ENCODE data around the gene NOD2.

The NOD2 gene

DNA sequence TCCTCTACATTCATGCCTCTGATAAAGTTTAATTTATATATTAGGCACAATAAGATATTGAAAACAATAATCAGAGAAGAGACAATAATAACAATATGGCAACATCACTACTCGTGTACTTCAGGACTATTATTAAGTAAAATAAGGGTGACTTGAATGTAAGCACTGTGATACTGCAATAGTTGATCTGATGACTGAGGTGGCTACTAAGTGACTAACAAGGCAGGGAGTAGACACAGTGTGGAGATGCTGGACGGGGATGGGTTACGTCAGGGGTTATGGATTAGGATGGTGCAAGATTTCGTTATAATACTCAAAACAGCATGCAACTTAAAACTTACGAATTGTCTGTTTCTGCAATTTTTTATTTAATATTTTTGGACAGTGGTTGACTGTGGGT is 81.0 kb downstream of the NOD2 start:
- Histone ChIP-seq H3K9me3 (replicated peaks in 1 of 2; ENCODE audit: control insufficient read depth in 2 of 2, insufficient read depth in 1 of 2, low read depth in 1 of 2, low read length in 2 of 2) (peaks cover 0 to 2% of the 10 kb centered on the region in 2 donors), H2BK12ac (ENCODE audit: low read length) (no peak overlapping the region), H3K27me3 (ENCODE audit: control insufficient read depth in 3 of 3, insufficient read depth in 3 of 3, low read depth in 1 of 3, low read length in 3 of 3) (no peaks in the 10 kb centered on the region), H3K14ac (ENCODE audit: low read length) (no peak overlapping the region), H3K23ac (ENCODE audit: low read depth, low read length, poor library complexity) (no peak overlapping the region), H2BK15ac (ENCODE audit: low read length) (no peak overlapping the region), H3K9ac (ENCODE audit: low read depth, low read length, poor library complexity) (no peak overlapping the region), H3K4ac (ENCODE audit: low read length) (no peak overlapping the region), H2BK5ac (ENCODE audit: low read length) (no peak overlapping the region), H3K4me3 (ENCODE audit: low read length in 2 of 2) (no peak overlapping the region), H2AK5ac (ENCODE audit: low read depth, low read length) (no peak overlapping the region), H3K79me1 (ENCODE audit: low read depth, low read length) (no peaks in the 10 kb centered on the region), H3K18ac (ENCODE audit: low read length) (no peak overlapping the region), H2BK120ac (ENCODE audit: low read depth, low read length) (no peak overlapping the region), H4K8ac (ENCODE audit: low read depth, low read length) (no peak overlapping the region), H3K4me1 (ENCODE audit: control insufficient read depth in 2 of 2, insufficient read depth in 1 of 2, low read depth in 1 of 2, low read length in 2 of 2) (peaks cover 0 to 2% of the 10 kb centered on the region in 2 donors), H3K27ac (replicated peaks; ENCODE audit: low read length) (no peak overlapping the region), H4K91ac (ENCODE audit: low read depth, low read length, poor library complexity) (no peak overlapping the region), H2AFZ (ENCODE audit: low read length) (no peak overlapping the region), H3K36me3 (replicated peaks in 1 of 2; ENCODE audit: control insufficient read depth in 2 of 2, insufficient read depth in 2 of 2, low read length in 2 of 2) (peaks cover 0 to 2% of the 10 kb centered on the region in 2 donors), H3K4me2 (ENCODE audit: insufficient read depth, low read length, poor library complexity, severe bottlenecking) (no peak overlapping the region)
- no CpG with 5 or more reads among the region's 5 CpGs for WGBS, 2 donors (ENCODE audit: extremely low coverage in 2 of 2, insufficient read length in 2 of 2, insufficient replicate concordance in 1 of 2)
- no peak for DNase-seq (ENCODE audit: low spot score)

DNA sequence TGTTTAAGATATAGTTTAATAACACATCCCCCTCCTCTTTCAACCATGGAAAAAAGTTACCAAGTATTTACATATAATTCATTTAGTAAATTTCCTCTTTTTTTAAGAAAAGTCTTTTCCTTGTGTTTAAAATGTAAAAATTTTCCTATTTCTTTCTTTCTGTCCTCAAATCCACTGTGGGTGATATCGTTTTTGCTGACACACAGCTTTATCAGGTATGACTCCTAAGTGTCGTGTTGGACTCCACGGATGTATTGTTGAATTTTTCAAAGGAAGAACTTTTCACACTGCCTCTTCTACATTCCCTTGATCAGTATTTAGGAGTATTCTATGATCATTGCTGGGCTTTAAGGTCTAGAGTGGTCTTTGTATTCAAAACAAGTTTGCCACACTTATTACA is 81.6 kb downstream of the NOD2 start:
- H3K36me3 ChIP-seq (replicated peaks in 1 of 2; ENCODE audit: control insufficient read depth in 2 of 2, insufficient read depth in 2 of 2, low read length in 2 of 2): peaks cover 0 to 8% of the 10 kb centered on the region in 2 donors
- H3K27me3 ChIP-seq (ENCODE audit: control insufficient read depth in 3 of 3, insufficient read depth in 3 of 3, low read depth in 1 of 3, low read length in 3 of 3): no peaks in the 10 kb centered on the region
- WGBS, 2 donors (ENCODE audit: extremely low coverage in 2 of 2, insufficient read length in 2 of 2, insufficient replicate concordance in 1 of 2): no CpG with 5 or more reads among the region's 3 CpGs
- no peak overlapping the region for H4K8ac ChIP-seq (ENCODE audit: low read depth, low read length)
- H3K79me1 ChIP-seq (ENCODE audit: low read depth, low read length): no peaks in the 10 kb centered on the region
- DNase-seq (ENCODE audit: low spot score): no peak
- no peak overlapping the region for H3K18ac ChIP-seq (ENCODE audit: low read length)
- no peak overlapping the region for H2BK12ac ChIP-seq (ENCODE audit: low read length)
- H2BK5ac ChIP-seq (ENCODE audit: low read length): no peak overlapping the region
- H3K4ac ChIP-seq (ENCODE audit: low read length): no peak overlapping the region
- no peak overlapping the region for H2AK5ac ChIP-seq (ENCODE audit: low read depth, low read length)
- H3K4me1 ChIP-seq (ENCODE audit: control insufficient read depth in 2 of 2, insufficient read depth in 1 of 2, low read depth in 1 of 2, low read length in 2 of 2): peaks cover 0 to 2% of the 10 kb centered on the region in 2 donors
- no peak overlapping the region for H3K23ac ChIP-seq (ENCODE audit: low read depth, low read length, poor library complexity)
- H2BK15ac ChIP-seq (ENCODE audit: low read length): no peak overlapping the region
- no peak overlapping the region for H3K4me3 ChIP-seq (ENCODE audit: low read length in 2 of 2)
- H3K14ac ChIP-seq (ENCODE audit: low read length): no peak overlapping the region
- no peak overlapping the region for H3K27ac ChIP-seq (replicated peaks; ENCODE audit: low read length)
- no peak overlapping the region for H3K9ac ChIP-seq (ENCODE audit: low read depth, low read length, poor library complexity)
- no peak overlapping the region for H3K4me2 ChIP-seq (ENCODE audit: insufficient read depth, low read length, poor library complexity, severe bottlenecking)
- H4K91ac ChIP-seq (ENCODE audit: low read depth, low read length, poor library complexity): no peak overlapping the region
- no peak overlapping the region for H2AFZ ChIP-seq (ENCODE audit: low read length)
- no peaks in the 10 kb centered on the region for H3K9me3 ChIP-seq (replicated peaks in 1 of 2; ENCODE audit: control insufficient read depth in 2 of 2, insufficient read depth in 1 of 2, low read depth in 1 of 2, low read length in 2 of 2)
- H2BK120ac ChIP-seq (ENCODE audit: low read depth, low read length): no peak overlapping the region

DNA sequence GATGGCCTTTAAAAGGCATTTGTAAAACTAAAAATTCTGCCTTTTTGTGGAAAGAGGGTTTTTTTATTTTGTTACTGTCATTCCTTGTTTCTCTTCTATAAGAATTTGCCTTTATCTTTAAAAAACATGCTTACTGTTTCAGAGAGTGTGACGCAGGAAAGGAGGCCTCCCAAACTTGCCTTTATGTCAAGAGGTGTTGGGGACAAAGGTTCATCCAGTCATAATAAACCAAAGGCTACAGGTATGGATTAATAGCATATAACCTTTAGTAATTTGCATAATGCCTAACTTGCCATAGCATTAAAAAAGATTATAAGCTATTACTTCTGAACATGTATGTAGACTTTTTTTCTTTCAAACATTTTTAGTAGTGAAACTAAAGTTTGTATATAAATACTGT is 82.6 kb downstream of the NOD2 start:
- Histone ChIP-seq H3K4ac (ENCODE audit: low read length) (no peak overlapping the region), H3K4me2 (ENCODE audit: insufficient read depth, low read length, poor library complexity, severe bottlenecking) (no peak overlapping the region), H3K27me3 (ENCODE audit: control insufficient read depth in 3 of 3, insufficient read depth in 3 of 3, low read depth in 1 of 3, low read length in 3 of 3) (no peaks in the 10 kb centered on the region), H3K18ac (ENCODE audit: low read length) (no peak overlapping the region), H3K9ac (ENCODE audit: low read depth, low read length, poor library complexity) (no peak overlapping the region), H3K23ac (ENCODE audit: low read depth, low read length, poor library complexity) (no peak overlapping the region), H3K9me3 (replicated peaks in 1 of 2; ENCODE audit: control insufficient read depth in 2 of 2, insufficient read depth in 1 of 2, low read depth in 1 of 2, low read length in 2 of 2) (no peaks in the 10 kb centered on the region), H2BK5ac (ENCODE audit: low read length) (no peak overlapping the region), H2BK15ac (ENCODE audit: low read length) (no peak overlapping the region), H2AFZ (ENCODE audit: low read length) (no peak overlapping the region), H2BK12ac (ENCODE audit: low read length) (no peak overlapping the region), H3K36me3 (replicated peaks in 1 of 2; ENCODE audit: control insufficient read depth in 2 of 2, insufficient read depth in 2 of 2, low read length in 2 of 2) (peaks cover 0 to 8% of the 10 kb centered on the region in 2 donors), H3K27ac (replicated peaks; ENCODE audit: low read length) (no peak overlapping the region), H2AK5ac (ENCODE audit: low read depth, low read length) (no peak overlapping the region), H3K4me1 (ENCODE audit: control insufficient read depth in 2 of 2, insufficient read depth in 1 of 2, low read depth in 1 of 2, low read length in 2 of 2) (peaks cover 0 to 2% of the 10 kb centered on the region in 2 donors), H3K14ac (ENCODE audit: low read length) (no peak overlapping the region), H3K4me3 (ENCODE audit: low read length in 2 of 2) (no peak overlapping the region), H4K91ac (ENCODE audit: low read depth, low read length, poor library complexity) (no peak overlapping the region), H3K79me1 (ENCODE audit: low read depth, low read length) (no peaks in the 10 kb centered on the region), H2BK120ac (ENCODE audit: low read depth, low read length) (no peak overlapping the region), H4K8ac (ENCODE audit: low read depth, low read length) (no peak overlapping the region)
- DNase-seq (ENCODE audit: low spot score): no peak
- WGBS, 2 donors (ENCODE audit: extremely low coverage in 2 of 2, insufficient read length in 2 of 2, insufficient replicate concordance in 1 of 2): no CpG with 5 or more reads among the region's 1 CpG

DNA sequence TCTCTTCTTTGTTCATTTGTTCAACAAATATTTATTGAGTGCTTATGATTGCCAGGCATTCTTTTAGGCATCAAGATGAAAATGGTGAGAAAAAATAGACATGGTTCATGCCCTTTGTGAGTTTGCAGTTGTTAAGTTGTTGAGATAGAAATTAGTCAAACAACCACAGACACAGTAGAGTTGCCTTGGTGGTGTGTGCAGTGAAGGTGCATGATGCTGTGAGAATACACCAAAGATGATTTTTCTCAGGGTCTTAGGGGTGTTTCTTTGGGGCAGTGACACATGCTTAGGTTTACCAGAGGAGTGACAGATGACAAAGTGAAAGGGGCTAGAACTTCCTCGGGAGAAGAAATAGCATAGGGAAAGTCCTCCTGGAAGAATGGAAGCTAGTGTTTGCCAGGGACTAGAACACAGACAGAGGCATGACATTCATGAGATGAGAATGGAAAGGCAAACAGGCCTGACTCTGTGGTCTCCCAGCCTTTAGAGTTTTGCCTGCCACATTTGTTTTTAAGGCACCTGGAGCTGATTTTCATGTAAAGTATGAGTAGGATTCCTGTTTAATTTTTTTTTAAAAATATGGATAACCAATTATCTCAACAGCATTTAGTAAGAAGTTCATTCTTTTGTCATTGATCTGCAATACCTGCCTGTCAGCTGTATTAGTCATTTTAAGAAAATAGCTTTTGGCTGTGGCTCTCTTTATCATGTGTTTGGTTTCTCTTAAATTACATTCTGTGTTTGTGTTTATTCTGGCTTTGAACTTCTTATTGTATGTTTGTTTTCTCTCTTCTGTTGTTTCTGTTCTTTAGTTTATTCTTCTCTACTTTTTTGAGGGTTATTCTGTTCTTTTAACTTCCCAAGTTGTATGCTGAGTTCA is 85.1 kb downstream of the NOD2 start:
- Histone ChIP-seq H2AFZ (ENCODE audit: low read length) (no peak overlapping the region), H2BK120ac (ENCODE audit: low read depth, low read length) (no peak overlapping the region), H3K9me3 (replicated peaks in 1 of 2; ENCODE audit: control insufficient read depth in 2 of 2, insufficient read depth in 1 of 2, low read depth in 1 of 2, low read length in 2 of 2) (no peaks in the 10 kb centered on the region), H4K91ac (ENCODE audit: low read depth, low read length, poor library complexity) (no peak overlapping the region), H3K27ac (replicated peaks; ENCODE audit: low read length) (no peak overlapping the region), H3K4me2 (ENCODE audit: insufficient read depth, low read length, poor library complexity, severe bottlenecking) (no peak overlapping the region), H3K23ac (ENCODE audit: low read depth, low read length, poor library complexity) (no peak overlapping the region), H3K4me1 (ENCODE audit: control insufficient read depth in 2 of 2, insufficient read depth in 1 of 2, low read depth in 1 of 2, low read length in 2 of 2) (peaks cover 0 to 2% of the 10 kb centered on the region in 2 donors), H3K14ac (ENCODE audit: low read length) (no peak overlapping the region), H3K27me3 (ENCODE audit: control insufficient read depth in 3 of 3, insufficient read depth in 3 of 3, low read depth in 1 of 3, low read length in 3 of 3) (no peaks in the 10 kb centered on the region), H2BK5ac (ENCODE audit: low read length) (no peak overlapping the region), H3K36me3 (replicated peaks in 1 of 2; ENCODE audit: control insufficient read depth in 2 of 2, insufficient read depth in 2 of 2, low read length in 2 of 2) (peaks cover 0 to 8% of the 10 kb centered on the region in 2 donors), H2BK15ac (ENCODE audit: low read length) (no peak overlapping the region), H3K4ac (ENCODE audit: low read length) (no peak overlapping the region), H2BK12ac (ENCODE audit: low read length) (no peak overlapping the region), H2AK5ac (ENCODE audit: low read depth, low read length) (no peak overlapping the region), H4K8ac (ENCODE audit: low read depth, low read length) (no peak overlapping the region), H3K4me3 (ENCODE audit: low read length in 2 of 2) (no peak overlapping the region), H3K18ac (ENCODE audit: low read length) (no peak overlapping the region), H3K9ac (ENCODE audit: low read depth, low read length, poor library complexity) (no peak overlapping the region), H3K79me1 (ENCODE audit: low read depth, low read length) (no peaks in the 10 kb centered on the region)
- no CpG with 5 or more reads among the region's 1 CpG for WGBS, 2 donors (ENCODE audit: extremely low coverage in 2 of 2, insufficient read length in 2 of 2, insufficient replicate concordance in 1 of 2)
- DNase-seq (ENCODE audit: low spot score): no peak

Measured in neuronal stem cell (in vitro differentiated cells).